ENCODE results near the gene RNF111. TPM values are rescaled to one million over a fixed set of nuclear protein-coding genes. Genes with fewer than 3 reads are reported as not detected.

The RNF111 gene
- polyA plus RNA-seq, 1 donor from 2014 or later = 25.8 TPM

GRCh38 chr15:59022188-59022587, 34.7 kb downstream of the RNF111 start:
- Histone ChIP-seq H3K27ac (ENCODE audit: low read length) (no peak overlapping the region), H3K27me3 (ENCODE audit: insufficient read depth, low read depth, low read length) (no peaks in the 10 kb centered on the region), H3K9me3 (ENCODE audit: low read length) (no peaks in the 10 kb centered on the region), H3K36me3 (ENCODE audit: insufficient read depth, low read length) (no peaks in the 10 kb centered on the region), H4K20me1 (ENCODE audit: insufficient read depth) (no peaks in the 10 kb centered on the region), H3K4me3 (ENCODE audit: low read length) (no peak overlapping the region), H2AFZ (ENCODE audit: low read depth, low read length) (no peak overlapping the region), H3K9me2 (ENCODE audit: insufficient read depth, low read length) (no peaks in the 10 kb centered on the region), H3K4me2 (ENCODE audit: low read length) (no peak overlapping the region), H3K9ac (ENCODE audit: low read length) (no peak overlapping the region), H3F3A (ENCODE audit: insufficient read depth, low read length, poor library complexity, severe bottlenecking) (no peaks in the 10 kb centered on the region), H3K79me2 (replicated peaks; ENCODE audit: insufficient read depth, low read length) (peaks cover 26% of the 10 kb centered on the region)
- no peak for TF ChIP-seq SMC3 (conservative IDR thresholded peaks at IDR 0.05; ENCODE audit: poor library complexity)
- TF ChIP-seq MXI1 (conservative IDR thresholded peaks at IDR 0.05; ENCODE audit: poor library complexity, severe bottlenecking) = no peak
- TF ChIP-seq EZH2 (IDR thresholded peaks at IDR 0.05; ENCODE audit: borderline replicate concordance, insufficient read depth, low read length, poor library complexity, severe bottlenecking) = no peak
- TF ChIP-seq REST (IDR thresholded peaks at IDR 0.05; ENCODE audit: borderline replicate concordance) = no peak
- no peak for TF ChIP-seq EP300 (conservative IDR thresholded peaks at IDR 0.05; ENCODE audit: poor library complexity, severe bottlenecking)
- no peak for TF ChIP-seq CTCF (IDR thresholded peaks at IDR 0.05; ENCODE audit: poor library complexity, severe bottlenecking)
- no peak for TF ChIP-seq TAF1 (IDR thresholded peaks at IDR 0.05; ENCODE audit: low read depth)
- TF ChIP-seq POLR2AphosphoS5 (IDR thresholded peaks at IDR 0.05) = no peak
- no peak for TF ChIP-seq RAD21 (conservative IDR thresholded peaks at IDR 0.05)

GRCh38 chr15:59026207-59026606, 38.7 kb downstream of the RNF111 start:
- Histone ChIP-seq H4K20me1 (ENCODE audit: insufficient read depth) (no peaks in the 10 kb centered on the region), H3K9me2 (ENCODE audit: insufficient read depth, low read length) (no peaks in the 10 kb centered on the region), H3K9ac (ENCODE audit: low read length) (no peak overlapping the region), H3K27ac (ENCODE audit: low read length) (no peak overlapping the region), H3K36me3 (ENCODE audit: insufficient read depth, low read length) (no peaks in the 10 kb centered on the region), H3K27me3 (ENCODE audit: insufficient read depth, low read depth, low read length) (no peaks in the 10 kb centered on the region), H2AFZ (ENCODE audit: low read depth, low read length) (no peak overlapping the region), H3K79me2 (replicated peaks; ENCODE audit: insufficient read depth, low read length) (peaks cover 18% of the 10 kb centered on the region), H3K9me3 (ENCODE audit: low read length) (no peaks in the 10 kb centered on the region), H3F3A (ENCODE audit: insufficient read depth, low read length, poor library complexity, severe bottlenecking) (no peaks in the 10 kb centered on the region), H3K4me2 (ENCODE audit: low read length) (no peak overlapping the region), H3K4me3 (ENCODE audit: low read length) (no peak overlapping the region)
- no peak for TF ChIP-seq CTCF (IDR thresholded peaks at IDR 0.05; ENCODE audit: poor library complexity, severe bottlenecking)
- no peak for TF ChIP-seq EP300 (conservative IDR thresholded peaks at IDR 0.05; ENCODE audit: poor library complexity, severe bottlenecking)
- no peak for TF ChIP-seq MXI1 (conservative IDR thresholded peaks at IDR 0.05; ENCODE audit: poor library complexity, severe bottlenecking)
- TF ChIP-seq TAF1 (IDR thresholded peaks at IDR 0.05; ENCODE audit: low read depth) = no peak
- no peak for TF ChIP-seq POLR2AphosphoS5 (IDR thresholded peaks at IDR 0.05)
- no peak for TF ChIP-seq RAD21 (conservative IDR thresholded peaks at IDR 0.05)
- TF ChIP-seq REST (IDR thresholded peaks at IDR 0.05; ENCODE audit: borderline replicate concordance) = no peak
- TF ChIP-seq EZH2 (IDR thresholded peaks at IDR 0.05; ENCODE audit: borderline replicate concordance, insufficient read depth, low read length, poor library complexity, severe bottlenecking) = no peak
- TF ChIP-seq SMC3 (conservative IDR thresholded peaks at IDR 0.05; ENCODE audit: poor library complexity) = no peak
